ENCODE data around the gene INSL3. TPM values are rescaled to one million over a fixed set of nuclear protein-coding genes. Genes with fewer than 3 reads are reported as not detected.

Gene INSL3
- total and polyA plus RNA-seq, 2 donors (not counting 1 experiment from before 2014, with no cell fraction given), result 3.4 to 3.6 TPM

DNA sequence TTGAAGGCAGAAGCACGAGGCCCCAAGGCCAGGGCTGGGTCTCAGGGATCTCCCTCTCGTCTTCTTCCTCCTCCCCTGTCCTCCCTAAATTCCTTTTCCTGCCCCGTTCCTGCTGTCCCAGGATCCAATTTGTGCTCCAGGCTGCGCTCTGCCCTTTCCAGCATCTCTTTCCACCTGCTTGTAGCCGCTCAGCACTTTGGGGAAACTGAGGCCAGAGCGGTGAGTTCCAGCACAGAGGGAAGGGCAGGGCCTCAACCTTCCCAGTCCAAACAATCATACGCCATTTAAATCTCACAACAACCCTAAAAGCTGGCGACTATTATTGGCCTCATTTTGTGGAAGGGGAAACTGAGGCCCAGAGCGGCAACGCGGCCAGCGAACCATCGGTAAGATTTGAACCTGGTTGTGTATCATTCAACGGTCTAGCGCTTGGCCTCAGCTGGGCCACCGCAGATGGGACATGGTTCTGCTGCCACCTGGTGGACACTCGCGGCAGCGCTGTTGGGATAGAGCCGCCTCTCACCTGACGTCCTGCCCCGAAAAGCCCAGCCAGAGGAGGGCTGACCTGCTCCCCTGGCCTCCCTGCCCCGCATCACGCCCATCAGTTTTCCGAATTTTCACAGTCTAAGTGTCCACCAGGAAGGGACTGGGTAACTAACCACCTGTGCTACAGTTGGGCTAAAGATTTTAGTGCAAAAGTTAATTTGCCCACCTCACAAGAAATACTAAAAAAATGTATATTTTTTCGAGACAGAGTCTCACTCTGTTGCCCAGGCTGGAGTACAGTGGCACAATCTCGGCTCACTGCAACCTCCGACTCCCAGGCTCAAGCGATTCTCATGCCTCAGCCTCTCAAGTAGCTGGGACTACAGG is 34.2 kb upstream of the INSL3 start:
- Histone ChIP-seq H3K4me2 (replicated peaks; ENCODE audit: low read depth, low read length, poor library complexity, severe bottlenecking) (peak overlapping the region; percentile 6), H3K36me3 (replicated peaks in 1 of 2; ENCODE audit: control extremely low read depth in 1 of 2, control insufficient read depth in 1 of 2, extremely low read depth in 1 of 2, insufficient read depth in 2 of 2, low read length in 1 of 2) (no peaks in the 10 kb centered on the region), H3K9me3 (ENCODE audit: control extremely low read depth in 1 of 3, control insufficient read depth in 2 of 3, insufficient read depth in 1 of 3, low read length in 2 of 3) (peaks cover 0 to 6% (median 0%) of the 10 kb centered on the region in 3 donors), H3K9ac (ENCODE audit: low read length) (no peak overlapping the region), H2AFZ (ENCODE audit: insufficient read depth, low read depth, low read length, poor library complexity, severe bottlenecking) (peak overlapping the region; percentile 26), H3K4me3 (ENCODE audit: control extremely low read depth in 1 of 5, extremely low read depth in 1 of 5, insufficient read depth in 1 of 5, low read depth in 2 of 5, low read length in 4 of 5) (no peak overlapping the region), H3K27ac (ENCODE audit: low read length in 2 of 2) (no peak overlapping the region), H3K27me3 (replicated peaks in 1 of 4; ENCODE audit: control extremely low read depth in 1 of 4, control insufficient read depth in 3 of 4, insufficient read depth in 4 of 4, low read length in 3 of 4) (no peaks in the 10 kb centered on the region), H4K20me1 (ENCODE audit: control insufficient read depth, insufficient read depth, low read length, poor library complexity, severe bottlenecking) (peaks cover 7% of the 10 kb centered on the region), H3K4me1 (ENCODE audit: control insufficient read depth in 2 of 2, insufficient read depth in 2 of 2, low read length in 2 of 2) (peaks cover 16 to 37% of the 10 kb centered on the region in 2 donors), H3K79me2 (ENCODE audit: control insufficient read depth, insufficient read depth, low read length) (peaks cover 9% of the 10 kb centered on the region)
- Mint-ChIP-seq H3K4me3 (no peak overlapping the region), H3K9me3 (ENCODE audit: insufficient read depth) (no peaks in the 10 kb centered on the region), H3K27ac (peak overlapping the region; percentile 70), H3K4me1 (peaks cover 30% of the 10 kb centered on the region), H3K27me3 (no peaks in the 10 kb centered on the region)
- WGBS (ENCODE audit: insufficient coverage), result 16% methylated on average over 27 of the region's 29 CpGs
- ChIA-PET POLR2A (interaction anchor here (0.5 to 1.0 kb wide), 4 partner anchors 77 to 302 kb away, joined by 3 to 4 read pairs (median 4); partner anchors contain the start of gene CCDC124), CTCF (interaction anchor here (0.8 to 15.3 kb wide), 31 partner anchors 7 to 413 kb away, joined by 3 to 374 read pairs (median 5); partner anchors contain the start of genes CCDC124 and JAK3)
- TF ChIP-seq, protein P1, sequence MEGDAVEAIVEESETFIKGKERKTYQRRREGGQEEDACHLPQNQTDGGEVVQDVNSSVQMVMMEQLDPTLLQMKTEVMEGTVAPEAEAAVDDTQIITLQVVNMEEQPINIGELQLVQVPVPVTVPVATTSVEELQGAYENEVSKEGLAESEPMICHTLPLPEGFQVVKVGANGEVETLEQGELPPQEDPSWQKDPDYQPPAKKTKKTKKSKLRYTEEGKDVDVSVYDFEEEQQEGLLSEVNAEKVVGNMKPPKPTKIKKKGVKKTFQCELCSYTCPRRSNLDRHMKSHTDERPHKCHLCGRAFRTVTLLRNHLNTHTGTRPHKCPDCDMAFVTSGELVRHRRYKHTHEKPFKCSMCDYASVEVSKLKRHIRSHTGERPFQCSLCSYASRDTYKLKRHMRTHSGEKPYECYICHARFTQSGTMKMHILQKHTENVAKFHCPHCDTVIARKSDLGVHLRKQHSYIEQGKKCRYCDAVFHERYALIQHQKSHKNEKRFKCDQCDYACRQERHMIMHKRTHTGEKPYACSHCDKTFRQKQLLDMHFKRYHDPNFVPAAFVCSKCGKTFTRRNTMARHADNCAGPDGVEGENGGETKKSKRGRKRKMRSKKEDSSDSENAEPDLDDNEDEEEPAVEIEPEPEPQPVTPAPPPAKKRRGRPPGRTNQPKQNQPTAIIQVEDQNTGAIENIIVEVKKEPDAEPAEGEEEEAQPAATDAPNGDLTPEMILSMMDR (IDR thresholded peaks at IDR 0.05), result peak; percentile 96
- no peak for TF ChIP-seq EZH2 (IDR thresholded peaks at IDR 0.05; ENCODE audit: borderline replicate concordance, insufficient read depth, low read depth, low read length, poor library complexity, severe bottlenecking)
- DNase-seq (peak; percentile 89), ATAC-seq (ENCODE audit: low read depth) (peak; percentile 12)
- intact Hi-C loops (cut with micrococcal nuclease), result loop anchor here (1.0 to 10.0 kb wide), 7 partner anchors 71 to 411 kb away; partner anchors contain the start of genes FCHO1, PGLS and TMEM221
